Midbrain (tissue), 1 donor: ENCODE measurements around the gene LACRT.

Source experiments
- DNase-seq: peaks from one replicate; lab custom pipeline; 2025; lab: John Stamatoyannopoulos, UW

Gene LACRT

GRCh38 chr12:54602661-54603060, 32.0 kb downstream of the LACRT start:
- DNase-seq: no peak

- no peak for DNase-seq
These were observed 32.9 kb downstream of the LACRT start for GRCh38 chr12:54601841-54602240.

- DNase-seq: no peak
These were observed 35.7 kb downstream of the LACRT start for GRCh38 chr12:54598970-54599369.

DNA sequence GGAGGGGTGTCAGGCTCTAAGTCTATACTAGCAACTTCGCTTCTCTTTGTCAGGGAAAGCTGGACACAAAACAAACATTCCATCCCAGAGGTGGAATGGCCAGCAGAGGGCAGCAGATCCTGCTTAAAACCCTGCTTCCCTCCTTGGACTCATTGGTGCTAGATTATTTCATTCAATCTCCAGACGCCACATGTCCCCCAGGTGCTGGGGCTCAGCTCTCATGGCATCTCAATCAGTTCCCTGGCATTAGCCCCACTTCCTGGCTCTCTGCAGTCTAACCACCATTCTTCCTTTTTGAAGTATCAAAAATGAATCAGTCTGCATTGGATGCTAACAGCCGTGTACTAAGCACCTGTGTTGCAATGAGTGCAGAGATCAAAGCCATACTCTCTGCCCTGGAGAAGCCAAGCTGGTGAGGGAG, 38.2 kb downstream of the LACRT start:
- DNase-seq: peak; percentile 70

GRCh38 chr12:54595471-54595870, 39.2 kb downstream of the LACRT start:
- DNase-seq: no peak

GRCh38 chr12:54593725-54594124, 41.0 kb downstream of the LACRT start:
- DNase-seq: no peak

GRCh38 chr12:54593135-54593534, 41.6 kb downstream of the LACRT start:
- DNase-seq: no peak

DNA sequence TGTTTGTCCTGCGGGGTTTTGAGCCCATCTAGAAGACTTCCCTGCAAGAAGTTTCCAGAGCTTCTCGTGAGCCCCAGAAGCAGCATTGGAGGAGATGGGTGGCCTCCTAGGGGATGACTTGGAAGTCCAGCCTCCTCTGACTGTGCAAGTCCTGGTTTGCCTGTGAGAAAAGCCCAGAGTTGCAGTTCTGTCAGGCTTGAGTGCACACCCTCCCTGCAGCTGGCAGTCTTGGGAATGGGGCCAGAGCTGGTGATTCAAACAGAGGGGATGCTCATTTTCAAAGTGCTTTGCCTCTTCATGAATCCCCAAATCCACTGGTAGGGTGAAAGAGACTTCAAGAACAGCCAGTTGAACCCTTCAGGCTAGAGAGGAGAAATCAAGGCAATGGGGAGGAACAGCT, 42.4 kb downstream of the LACRT start:
- DNase-seq: no peak

DNA sequence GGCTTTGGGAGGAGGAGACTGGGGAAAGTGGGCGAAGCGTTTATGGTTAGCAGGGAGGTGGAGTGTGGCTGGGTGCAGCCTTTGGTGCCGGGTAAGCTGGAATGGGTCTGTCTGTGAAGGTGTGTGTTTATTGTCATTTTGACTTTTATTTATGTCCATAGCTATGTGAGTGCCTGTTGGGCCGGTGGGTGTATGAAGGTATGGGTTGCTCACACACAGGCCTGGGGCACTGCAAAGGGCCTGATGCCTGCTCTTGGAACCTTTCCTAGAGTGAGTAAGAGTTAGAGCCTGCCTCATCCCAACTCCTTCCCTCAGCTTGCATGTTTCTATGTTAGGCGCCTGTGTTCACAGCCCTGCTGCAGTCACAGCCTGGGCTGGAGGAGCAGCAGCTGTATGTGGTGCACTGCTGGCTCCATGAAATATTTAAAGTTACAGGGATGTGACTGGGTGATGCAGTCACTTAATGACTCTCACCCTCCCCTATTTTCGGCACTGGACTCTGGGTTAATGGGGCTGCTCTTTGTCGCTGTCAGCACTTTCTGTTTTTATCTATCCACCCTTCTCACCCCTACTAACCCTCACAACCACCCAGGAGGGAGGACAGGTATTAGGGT, 43.6 kb downstream of the LACRT start:
- no peak for DNase-seq

DNA sequence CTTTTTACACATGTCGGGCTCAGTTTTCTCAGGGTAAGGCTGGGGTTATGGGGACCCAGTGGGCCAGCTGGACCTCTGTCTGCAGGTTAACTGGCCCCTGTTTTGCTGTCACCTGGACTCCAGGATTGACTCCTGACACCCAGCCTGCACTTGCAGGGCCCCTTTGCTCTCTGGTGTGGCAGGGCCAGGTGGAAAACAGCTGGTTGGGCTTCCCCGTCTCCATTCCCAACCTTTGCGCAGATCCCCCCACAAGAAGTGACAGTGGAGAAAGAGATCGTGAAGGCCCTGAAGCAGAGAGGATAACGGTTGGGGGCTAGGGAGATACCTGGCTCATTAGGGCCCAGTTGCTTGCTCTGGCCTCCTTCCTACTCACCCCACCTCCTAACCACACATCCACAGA, 44.7 kb downstream of the LACRT start:
- DNase-seq: no peak

DNA sequence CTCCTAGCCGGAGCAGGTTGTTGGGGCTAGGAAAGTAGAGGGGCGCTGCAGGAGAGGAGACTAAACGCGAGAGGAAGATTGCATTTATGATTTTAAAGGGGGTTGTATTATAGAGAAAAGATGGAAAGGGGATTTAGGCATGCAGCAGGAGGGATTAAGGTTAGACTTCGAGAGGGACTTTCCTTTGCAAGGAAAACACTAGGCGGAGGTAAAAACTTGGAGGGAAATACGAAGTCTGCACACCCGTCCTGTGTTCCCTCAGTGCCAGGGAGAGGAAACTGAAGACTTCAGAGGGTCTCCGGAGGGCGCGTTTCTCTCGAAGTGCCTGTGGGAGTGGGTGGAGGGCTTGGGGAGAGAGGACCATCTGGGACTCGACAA, 45.8 kb downstream of the LACRT start:
- no peak for DNase-seq

DNA sequence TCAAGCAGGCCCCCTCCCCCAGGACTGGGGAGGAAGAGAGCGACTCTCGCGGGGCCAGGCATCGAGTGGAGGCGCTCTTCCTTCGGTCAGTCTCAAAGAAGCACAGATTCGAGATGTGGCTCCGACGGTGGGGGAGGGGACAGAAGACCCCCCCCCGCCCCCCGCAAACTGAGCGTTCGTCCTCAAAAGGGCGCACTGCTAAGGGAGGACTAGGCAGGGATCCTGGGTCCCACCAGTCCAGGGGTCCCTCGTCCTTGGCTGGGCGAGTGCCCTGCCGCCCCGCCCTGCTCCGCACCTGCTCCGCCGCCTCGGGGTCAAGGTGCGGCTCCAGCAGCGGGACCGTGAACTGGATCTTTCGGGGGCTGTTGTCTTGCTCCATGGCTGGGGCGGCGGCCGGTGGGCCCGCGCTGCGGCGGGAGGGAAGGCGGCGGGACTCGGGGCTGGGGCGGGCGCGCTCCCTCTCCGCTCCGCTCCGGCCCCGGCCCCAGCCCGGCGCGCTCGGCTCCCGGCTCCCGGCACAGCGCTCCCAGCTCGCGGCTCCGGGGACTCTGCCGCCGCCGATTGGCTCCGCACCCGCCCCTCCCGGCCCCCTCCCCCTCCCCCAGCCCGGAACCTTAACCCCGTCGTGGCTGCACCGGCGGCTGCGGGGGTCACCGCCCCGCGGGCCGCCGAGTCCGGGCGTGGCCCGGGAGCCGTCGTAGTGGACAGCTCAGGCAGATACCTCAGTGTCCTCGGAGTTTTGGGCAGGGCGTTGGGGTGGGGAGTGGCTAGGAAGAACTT, 46.4 kb downstream of the LACRT start, which contains the start of gene PPP1R1A:
Gene PPP1R1A (minus strand): TSS at position 550 of the 780 bp plus-strand sequence. CDS start 171 bp downstream, at position 379.
- peak; percentile 7 for DNase-seq

- DNase-seq: peak; percentile 22
These were observed 47.3 kb downstream of the LACRT start for GRCh38 chr12:54587315-54587873.

- no peak for DNase-seq
These were observed 48.1 kb downstream of the LACRT start for GRCh38 chr12:54586620-54587019.

DNA sequence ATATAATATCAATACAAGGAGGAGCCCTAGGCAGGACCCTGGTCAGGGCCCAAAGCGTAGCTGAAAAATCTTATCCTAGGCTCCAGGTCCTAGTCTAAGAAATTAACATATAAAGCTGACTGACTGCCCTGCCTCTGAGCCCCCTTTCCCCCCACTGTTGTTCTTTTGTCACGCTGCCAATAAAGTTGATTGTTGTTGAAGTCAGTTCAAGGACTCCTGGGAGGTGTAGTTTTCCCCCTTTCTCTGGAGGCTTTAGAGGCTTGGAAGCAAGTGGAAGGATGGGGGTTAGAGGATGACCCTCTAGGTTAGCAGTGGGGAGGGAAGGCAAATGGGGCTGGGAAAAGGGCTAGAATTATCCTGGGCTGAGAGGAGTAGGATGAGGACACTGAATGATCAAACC, 49.5 kb downstream of the LACRT start:
- DNase-seq: no peak

DNA sequence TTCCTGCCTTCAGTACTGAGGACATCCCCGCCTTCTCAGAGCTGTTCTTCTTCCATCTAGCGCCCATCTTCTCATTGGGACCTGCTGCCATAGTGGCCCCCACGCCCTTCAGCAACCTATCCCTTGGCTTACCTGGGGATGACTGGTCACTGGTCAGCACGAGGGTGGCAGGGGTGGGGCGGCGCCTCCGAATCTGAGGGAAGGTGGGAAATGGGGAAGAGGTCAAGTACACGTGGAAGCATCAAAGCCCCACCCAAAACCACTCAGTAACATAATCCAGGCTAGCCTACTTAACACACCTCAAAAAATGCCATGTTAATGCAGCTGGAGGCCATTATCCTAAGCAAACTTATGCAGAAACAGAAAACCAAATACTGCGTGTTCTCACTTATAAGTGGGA, 50.6 kb downstream of the LACRT start:
- no peak for DNase-seq

GRCh38 chr12:54583726-54584125, 51.0 kb downstream of the LACRT start:
- no peak for DNase-seq

DNA sequence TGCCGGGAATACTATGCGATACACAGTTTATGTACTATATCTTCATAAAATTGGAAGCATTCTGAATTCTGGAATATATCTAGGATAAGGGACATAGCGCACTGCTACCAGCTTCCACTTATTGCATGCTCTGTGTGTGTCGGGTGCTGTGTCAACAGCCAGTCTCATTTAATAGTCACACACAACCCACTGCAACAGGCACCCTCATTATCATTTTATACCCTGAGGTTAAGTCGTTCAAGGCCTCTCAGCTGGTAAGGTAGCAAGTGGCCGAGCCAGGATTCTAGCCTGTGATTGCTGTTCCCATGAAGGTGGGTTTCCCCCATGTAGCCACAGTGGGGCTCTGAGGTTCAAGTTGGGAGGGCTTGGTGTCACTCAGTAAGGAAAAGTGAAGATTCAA, 53.3 kb downstream of the LACRT start:
- no peak for DNase-seq
